Medulla oblongata (tissue), 1 donor: ENCODE data around the gene RAD51B.
"Not testable (repeated sequence)": the region's sequence is repeated elsewhere in the genome, so short reads cannot be mapped to it uniquely, and the experiment has no call there.

Experiments used
- DNase-seq: peaks from one replicate; pipeline ENCODE4 v3.0.0-alpha.2; 2015; ENCODE audit errors: extremely low spot score

Gene RAD51B

GRCh38 chr14:68248481-68249255 is 429.1 kb downstream of the RAD51B start:
- peak; percentile 85 for DNase-seq

- peak; percentile 12 for DNase-seq
Observed at GRCh38 chr14:68249661-68250451, 430.3 kb downstream of the RAD51B start.

- peak; percentile 12 for DNase-seq
Observed at GRCh38 chr14:68250927-68251768, 431.6 kb downstream of the RAD51B start.

GRCh38 chr14:68251769-68252100 is 432.2 kb downstream of the RAD51B start:
- no peak for DNase-seq

- DNase-seq, result no peak
Observed at GRCh38 chr14:68253160-68253780, 433.7 kb downstream of the RAD51B start.

DNA sequence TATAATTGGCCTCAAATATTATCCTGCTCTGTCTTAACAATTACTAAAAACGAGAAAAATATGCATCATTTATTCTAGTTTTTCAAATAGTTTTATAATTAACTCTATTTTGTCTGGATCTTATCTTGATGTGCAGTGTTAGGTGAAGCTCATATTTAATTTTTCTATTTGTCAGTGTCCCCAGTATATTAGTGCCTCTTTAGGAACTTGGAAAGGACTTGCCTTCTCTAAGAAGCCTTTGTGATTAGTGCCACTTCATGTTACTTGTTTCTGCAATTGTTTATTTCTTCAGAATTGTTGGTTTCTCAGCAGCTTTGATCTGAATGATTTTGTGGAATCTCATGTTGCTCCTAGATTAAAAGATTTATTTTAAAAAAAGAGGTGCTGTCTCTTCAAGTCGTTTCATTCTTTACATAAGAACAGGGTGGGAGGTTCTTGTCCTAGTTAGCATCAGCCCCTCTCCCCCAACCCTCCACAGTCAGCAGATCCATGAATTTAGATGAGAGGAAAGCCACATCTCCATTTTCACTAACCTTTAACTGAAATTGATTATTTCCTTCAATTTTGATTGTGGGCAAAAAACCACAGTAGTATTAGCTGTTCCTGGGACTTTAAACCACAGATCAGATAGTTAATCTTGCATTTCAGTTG is 434.4 kb downstream of the RAD51B start:
- no peak for DNase-seq

DNA sequence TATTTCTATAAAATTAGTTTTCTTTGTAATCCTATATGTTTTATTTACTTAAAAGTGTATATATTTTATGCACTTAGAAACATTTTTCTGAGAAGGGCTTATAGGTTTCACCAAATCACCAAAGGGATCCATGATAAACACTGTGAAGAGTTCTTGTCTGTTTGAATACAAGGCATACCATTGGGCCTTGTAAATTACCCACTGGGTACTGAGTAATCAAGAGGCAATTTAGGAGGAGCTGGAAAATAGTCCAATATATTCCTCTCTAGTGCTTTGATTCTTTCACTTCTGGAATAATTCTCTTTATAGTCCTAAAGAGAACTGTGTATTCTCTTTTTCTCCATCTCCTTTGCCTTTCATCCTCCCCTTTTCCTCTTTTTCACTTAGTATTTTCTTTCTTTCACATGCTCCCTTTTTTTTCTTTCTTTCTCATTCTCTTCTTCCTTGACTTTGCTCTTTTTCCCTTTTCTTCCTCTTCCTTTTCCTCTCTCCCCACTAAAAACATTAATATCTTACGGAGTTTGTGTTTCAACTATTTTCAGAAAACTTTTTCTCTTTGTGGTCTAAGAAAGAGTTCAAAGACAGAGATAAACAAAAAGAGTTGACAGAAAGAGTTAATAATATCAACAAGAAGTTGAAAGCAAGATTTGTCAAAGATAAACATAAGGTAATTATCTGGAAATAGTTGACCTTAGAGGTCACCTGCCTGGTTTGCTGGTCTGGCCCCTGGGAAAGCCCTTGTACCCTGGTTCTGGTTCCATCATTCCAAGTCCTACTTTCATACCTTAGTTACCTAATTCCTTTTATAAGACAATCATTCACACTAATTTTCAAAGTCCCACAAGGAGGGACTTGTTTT is 435.3 kb downstream of the RAD51B start:
- no peak for DNase-seq

DNA sequence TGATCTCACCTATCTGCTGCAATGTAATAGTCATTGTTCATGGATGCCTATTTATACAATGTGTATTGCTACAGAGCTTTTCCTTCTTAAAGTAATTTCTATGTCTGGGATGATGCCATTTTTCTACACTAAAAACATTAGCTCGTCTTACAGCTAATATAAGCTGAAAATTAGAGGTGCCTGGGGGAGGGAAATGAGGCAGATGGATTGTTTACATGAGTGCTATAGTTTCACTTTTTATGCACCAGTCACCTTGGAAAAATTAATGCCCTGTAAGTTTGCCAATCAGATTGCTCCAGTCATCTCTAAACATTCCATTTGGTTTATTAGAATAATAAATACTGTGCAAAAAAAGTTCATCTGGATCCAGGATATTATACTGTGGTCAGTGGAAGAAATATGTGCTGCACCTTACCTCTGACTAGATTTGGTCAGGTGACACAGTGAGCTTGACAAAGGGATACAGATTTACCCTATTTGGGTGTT is 436.2 kb downstream of the RAD51B start:
- no peak for DNase-seq

DNA sequence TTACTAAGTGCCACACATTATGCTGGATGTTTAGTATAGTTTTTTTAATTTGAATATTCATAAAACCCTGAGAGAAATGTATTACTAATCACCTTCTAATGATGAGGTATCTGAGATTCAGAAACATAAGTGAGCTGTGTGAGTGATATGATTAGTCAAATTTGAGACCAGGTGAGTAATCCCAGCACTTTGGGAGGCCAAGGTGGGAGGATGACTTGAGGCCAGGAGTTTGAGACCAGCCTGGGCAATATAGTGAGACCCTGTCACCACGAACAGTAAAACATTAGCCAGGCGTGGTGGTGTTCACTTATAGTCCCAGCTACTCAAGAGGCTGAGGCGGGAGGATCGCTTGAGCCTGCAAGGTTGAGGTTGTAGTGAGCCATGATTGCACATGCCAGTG is 438.4 kb downstream of the RAD51B start:
- DNase-seq, result no peak

- not testable (repeated sequence) for DNase-seq
Observed at GRCh38 chr14:68258995-68259394, 439.4 kb downstream of the RAD51B start.

DNA sequence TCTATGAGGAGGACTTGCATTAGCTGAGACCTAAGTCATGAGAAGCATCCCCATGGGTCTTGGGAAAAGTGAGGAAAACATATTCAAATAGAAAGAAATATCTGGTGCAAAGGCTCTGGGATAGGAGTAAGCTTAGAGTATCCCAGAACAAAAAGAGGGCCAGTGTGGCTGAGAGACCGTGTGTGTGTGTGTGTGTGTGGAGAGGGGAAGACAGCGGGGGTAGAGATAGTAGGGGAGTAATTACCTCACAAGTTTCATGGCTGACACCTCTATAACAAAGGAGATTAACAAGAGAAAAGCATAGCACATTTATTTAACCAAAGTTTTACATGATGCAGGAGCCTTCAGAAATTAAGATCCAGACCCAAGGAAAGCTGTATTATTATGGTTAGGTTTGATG is 440.5 kb downstream of the RAD51B start:
- no peak for DNase-seq

DNA sequence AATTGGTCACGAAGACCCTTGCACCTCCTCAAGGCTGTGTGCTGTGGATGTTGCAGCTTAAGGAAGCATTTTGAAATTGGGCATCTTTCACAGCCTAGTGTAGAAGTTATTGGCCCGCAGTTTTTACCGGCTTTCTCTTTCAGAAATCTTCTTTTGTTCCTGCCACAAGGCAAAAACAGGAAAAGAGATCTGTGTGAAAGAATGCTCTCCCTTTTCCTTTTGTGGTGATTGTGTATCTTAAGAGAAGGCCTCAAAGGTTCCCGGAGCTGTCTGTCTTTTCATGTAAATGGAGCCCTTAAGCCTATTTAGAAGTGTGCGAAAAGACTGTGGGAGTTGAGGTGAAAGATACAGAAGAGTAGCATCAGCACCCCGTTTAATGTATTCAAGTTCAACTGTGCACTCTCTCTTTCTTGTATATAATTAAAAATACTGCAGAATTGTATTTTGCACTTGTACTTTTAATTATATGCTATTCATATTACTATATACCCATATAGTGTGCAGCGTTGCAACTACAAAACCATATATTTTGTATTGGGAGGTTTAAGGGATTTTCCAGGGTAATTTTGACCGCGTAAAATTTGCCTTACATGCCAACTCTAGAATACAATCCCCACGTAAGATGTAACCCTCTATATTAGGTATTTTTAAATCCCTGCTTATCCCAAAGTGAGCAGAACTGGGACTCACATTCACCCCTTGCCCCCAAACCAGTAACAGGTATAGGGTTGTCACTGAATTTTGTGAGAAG is 441.7 kb downstream of the RAD51B start:
- DNase-seq, result no peak

GRCh38 chr14:68262567-68262966 is 443.0 kb downstream of the RAD51B start:
- DNase-seq, result no peak

DNA sequence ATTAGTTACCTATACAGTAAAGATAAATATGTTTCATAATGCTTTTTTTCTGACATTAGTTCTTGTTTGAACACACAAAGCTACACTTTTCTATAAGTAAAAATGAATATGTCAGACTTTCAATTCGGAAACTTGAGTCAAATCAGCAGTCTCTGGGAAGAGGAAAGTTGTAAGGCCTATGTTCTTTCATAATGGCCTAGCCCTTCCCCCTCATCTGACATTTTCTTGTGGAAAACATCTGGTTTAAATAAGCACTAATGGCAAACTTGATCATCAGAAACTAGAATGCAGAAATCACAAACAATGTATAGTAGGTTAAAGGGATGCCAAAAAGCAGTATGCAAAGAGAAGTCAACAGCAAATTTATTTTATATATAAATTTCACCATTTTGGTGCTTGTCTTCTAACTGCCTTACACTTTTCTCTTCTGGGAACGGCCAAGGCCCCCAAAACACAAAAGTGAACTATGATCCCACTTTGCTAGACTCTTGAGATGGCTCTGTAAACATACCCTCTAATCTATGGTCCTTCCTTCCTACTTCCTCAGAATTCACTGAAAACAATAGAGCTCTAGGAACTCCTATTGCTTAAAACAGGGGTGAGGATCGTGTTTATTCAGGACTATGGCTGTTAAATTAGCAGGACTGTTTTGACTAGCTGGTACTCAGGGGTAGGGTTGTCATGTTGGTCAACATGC is 444.1 kb downstream of the RAD51B start:
- no peak for DNase-seq

DNA sequence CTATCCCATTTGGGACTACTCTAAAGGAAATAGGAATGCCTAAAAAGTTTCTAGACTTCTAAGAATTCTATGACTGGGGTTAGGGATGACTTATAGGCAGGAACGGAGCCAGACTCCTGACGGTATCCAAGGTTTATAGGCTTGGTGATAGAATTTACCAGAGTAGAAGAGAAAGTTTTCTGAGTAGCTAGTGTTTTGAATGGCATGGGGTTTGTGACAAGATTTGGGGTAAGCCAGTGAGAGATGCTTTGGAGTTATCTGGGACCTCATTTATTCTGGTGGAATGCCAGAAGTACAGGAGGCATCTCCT is 444.6 kb downstream of the RAD51B start:
- DNase-seq, result no peak

DNA sequence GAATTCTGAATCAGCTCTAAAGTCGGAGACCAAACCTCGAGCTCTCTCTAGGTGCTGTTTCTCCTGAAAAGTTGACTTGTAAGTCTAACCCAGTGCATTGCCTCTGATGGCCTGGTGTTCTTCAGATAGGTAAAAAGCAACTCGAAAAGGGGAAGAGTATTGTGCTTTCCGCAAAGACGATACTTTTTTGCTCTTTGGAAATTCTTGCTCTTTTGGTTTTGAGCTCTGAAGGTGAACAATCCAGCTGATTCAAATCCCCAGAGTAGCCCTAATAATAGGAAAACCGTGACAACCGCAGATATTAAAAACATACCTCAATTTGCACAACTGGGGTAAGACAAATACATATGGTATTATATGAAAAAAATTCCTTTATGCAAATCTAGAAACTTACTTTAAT is 447.4 kb downstream of the RAD51B start:
- no peak for DNase-seq

DNA sequence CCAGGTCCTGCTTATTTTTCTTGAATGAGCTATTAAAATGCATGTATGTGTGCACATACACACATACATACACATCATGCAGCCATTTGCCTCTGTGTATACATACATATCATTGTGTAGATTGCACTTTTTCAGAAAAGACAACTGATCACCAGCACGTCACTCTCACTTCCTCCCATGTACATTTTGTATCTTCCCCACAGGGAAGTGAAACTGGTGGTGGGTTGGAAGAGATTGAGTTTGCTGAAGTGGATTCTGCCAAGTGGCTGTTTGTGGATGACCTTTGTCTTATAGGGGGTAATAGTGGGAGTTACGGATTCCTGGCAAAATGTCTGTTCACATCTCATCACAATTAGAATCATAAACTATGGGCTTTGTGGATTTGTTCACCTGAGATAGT is 448.6 kb downstream of the RAD51B start:
- DNase-seq, result peak; percentile 87

GRCh38 chr14:68268719-68269118 is 449.1 kb downstream of the RAD51B start:
- no peak for DNase-seq
